ENCODE measurements around the gene MAGEA9.
"Not testable (repeated sequence)": the region's sequence is repeated elsewhere in the genome, so short reads cannot be mapped to it uniquely, and the experiment has no call there.

Gene MAGEA9

GRCh38 chrX:149807747-149808458 lies 26.2 kb downstream of the MAGEA9 start:
- no peak for DNase-seq

- no peak for DNase-seq
Observed at GRCh38 chrX:149818652-149819051, 36.9 kb downstream of the MAGEA9 start.

- no peak for DNase-seq
Observed at GRCh38 chrX:149819371-149819770, 37.6 kb downstream of the MAGEA9 start.

DNA sequence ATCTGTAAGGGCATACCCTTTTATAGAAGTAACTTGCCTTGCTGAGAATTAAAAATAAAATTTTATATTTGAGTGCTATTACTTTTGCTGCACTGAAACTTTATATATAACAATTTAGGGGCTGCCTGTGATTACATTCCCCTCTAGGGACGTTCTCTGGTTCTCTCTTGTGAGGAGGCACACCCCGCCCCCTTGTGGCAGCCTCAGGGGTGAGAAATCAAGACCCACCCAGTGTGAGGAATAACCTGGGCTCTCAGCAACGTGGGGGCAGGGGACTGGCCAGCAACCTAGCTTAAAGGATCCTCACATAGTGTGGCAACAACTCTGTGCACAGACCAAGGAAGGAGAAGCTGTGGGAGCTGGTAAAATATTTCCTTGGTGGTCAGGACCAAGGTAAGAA lies 43.7 kb downstream of the MAGEA9 start:
- DNase-seq, result peak; percentile 55

GRCh38 chrX:149827254-149827653 lies 45.5 kb downstream of the MAGEA9 start:
- no peak for DNase-seq

- peak; percentile 50 for DNase-seq
Observed at GRCh38 chrX:149829751-149830191, 48.0 kb downstream of the MAGEA9 start.

DNA sequence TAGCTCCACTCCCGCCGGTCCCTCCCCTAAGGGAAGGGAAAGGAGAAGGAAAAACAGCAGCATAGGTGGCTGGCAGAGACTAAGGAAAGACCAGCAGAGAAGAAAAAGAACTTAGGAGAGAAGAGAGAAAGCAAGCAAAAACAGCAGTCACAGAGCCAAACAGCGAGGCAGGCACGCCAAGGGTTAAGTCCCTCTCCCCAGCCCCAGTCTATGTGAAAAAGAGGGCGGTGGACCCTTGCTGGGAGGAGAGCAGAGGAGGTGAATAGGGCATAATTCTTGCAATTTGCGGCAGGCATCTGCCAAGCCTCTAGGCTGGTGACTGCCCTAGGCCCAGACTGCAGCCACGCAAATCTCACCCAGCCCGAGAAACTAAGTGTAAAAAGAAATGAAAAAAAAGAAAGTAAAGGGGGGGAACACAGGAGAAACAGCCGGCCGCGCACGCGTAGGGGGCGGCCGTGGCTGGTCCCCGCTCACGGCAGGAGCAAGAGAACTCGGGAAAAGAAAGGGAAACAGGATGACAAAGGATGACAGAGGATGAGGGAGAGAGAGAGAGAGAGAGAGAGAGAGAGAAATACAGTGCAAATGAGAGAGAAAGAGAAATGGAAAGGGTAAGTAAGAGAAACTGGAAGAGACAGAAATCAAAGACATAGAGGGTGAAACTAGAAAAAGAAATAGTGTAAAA lies 48.6 kb downstream of the MAGEA9 start:
- DNase-seq, result peak; percentile 17

GRCh38 chrX:149831473-149831872 lies 49.7 kb downstream of the MAGEA9 start:
- no peak for DNase-seq

DNA sequence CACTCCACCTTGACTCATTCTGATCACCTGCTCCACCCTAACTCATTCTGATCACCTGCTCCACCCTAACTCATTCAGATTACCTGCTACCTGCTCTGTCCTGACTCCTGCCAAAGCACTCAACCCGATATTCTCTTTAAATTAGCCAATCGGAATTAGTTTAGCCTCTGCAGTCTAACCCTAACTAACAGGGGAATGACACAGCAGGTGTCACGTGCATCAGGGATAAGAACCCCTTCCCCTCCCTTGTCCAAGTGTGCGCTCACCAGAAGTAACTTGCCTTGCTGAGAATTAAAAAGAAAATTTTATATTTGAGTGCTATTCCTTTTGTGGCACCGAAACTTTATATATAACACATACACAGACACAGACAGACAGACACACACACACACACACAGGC lies 55.0 kb downstream of the MAGEA9 start:
- DNase-seq, result not testable (repeated sequence)

- DNase-seq, result no peak
Observed at GRCh38 chrX:149837167-149837566, 55.4 kb downstream of the MAGEA9 start.

All from activated CD4-positive, alpha-beta T cell treated with anti-CD3 and anti-CD28 coated beads, Interleukin-10, Interleukin-2, amounts not matched to agents 100 ng/mL and 50 ng/mL, durations not matched to agents 16 hours and 8 hours (primary cell).